H54 (cell line): ENCODE data around the gene EFHD2.
"Not testable (repeated sequence)": the region's sequence is repeated elsewhere in the genome, so short reads cannot be mapped to it uniquely, and the experiment has no call there.

Source experiments
- DNase-seq: peaks from one replicate; pipeline ENCODE4 v3.0.0; 2011; ENCODE audit warnings: low spot score, mixed read lengths; ENCODE audit not compliant: insufficient read length
- FAIRE-seq: peaks from 3 replicates; lab custom pipeline; 2011; peaks lifted over from hg19 to GRCh38; lab: Jason Lieb, UNC
- POLR2A ChIP-seq: IDR thresholded peaks from 2 replicates; pipeline ENCODE4 v1.6.1; 2011; ENCODE audit warnings: low read depth, mild to moderate bottlenecking, low read length

EFHD2 gene

GRCh38 chr1:15453734-15454133 is 44.0 kb downstream of the EFHD2 start:
- FAIRE-seq (no peak), DNase-seq (no peak)
- TF ChIP-seq POLR2A: no peak

DNA sequence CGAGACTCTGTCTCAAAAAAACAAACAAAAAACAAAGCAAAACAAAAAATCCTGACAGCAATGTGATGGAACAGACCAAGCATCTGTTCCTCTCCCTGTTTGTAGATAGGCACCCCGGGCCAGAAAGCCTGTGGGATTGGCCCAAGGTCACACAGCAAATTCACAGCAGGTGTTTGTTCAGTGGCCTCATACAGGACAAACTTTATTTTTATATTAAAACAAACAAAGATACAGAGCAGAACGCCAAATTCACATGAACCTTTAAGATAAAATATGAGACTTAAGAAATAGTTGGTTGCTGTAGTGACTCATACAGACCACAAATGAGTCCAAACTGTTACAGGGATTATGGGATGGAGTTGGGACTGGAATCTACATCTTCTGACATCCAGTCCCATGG is 44.6 kb downstream of the EFHD2 start:
- FAIRE-seq: peak; percentile 27
- no peak for DNase-seq
- TF ChIP-seq POLR2A: no peak

DNA sequence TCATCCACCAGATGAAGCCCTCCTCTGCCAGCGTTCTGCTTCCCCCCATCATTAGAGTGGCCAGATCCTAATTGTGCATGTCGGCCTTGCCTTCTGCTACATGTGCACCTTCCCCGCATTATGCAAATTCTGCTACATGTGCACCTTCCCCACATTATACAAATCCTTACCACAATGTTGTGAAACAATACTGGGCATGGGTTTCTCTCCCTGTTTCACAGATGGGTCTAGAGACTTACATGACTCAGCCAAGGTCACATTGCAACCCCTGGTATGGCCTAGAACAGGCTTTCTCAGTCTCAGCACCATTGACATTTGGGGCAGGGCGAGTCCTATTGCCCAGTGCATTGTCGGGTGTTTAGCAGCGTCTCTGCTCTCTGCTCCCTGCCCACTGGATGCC is 45.8 kb downstream of the EFHD2 start:
- no peak for DNase-seq
- no peak for FAIRE-seq
- no peak for TF ChIP-seq POLR2A

GRCh38 chr1:15456313-15456954 is 46.7 kb downstream of the EFHD2 start, which contains the start of gene CELA2A:
Gene CELA2A (plus strand): TSS chr1:15456732. CDS start chr1:15456754, 22 bp downstream.
- FAIRE-seq (no peak), DNase-seq (no peak)

GRCh38 chr1:15457585-15457984 is 47.9 kb downstream of the EFHD2 start:
- no peak for TF ChIP-seq POLR2A
- FAIRE-seq (no peak), DNase-seq (no peak)

More at GRCh38 chr1:15456313-15456954, 46.7 kb downstream of the EFHD2 start, which contains the start of gene CELA2A:
- TF ChIP-seq POLR2A: no peak

DNA sequence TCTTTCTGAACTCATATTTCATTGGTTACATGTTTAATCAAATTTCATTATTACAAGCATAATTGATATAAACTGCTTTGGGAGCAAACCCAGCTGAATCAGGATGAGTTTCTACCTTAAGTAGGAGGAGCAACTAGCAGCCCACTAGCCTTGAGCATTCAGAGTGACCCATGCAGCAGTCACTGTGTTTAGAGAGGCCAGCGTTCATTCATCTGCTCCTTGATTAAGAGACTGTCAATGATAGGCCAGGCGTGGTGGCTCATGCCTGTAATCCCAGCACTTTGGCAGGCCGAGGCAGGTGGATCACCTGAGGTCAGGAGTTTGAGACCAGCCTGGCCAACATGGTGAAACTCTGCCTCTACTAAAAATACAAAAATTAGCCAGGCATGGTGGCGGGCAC is 48.7 kb downstream of the EFHD2 start:
- not testable (repeated sequence) for FAIRE-seq, DNase-seq

DNA sequence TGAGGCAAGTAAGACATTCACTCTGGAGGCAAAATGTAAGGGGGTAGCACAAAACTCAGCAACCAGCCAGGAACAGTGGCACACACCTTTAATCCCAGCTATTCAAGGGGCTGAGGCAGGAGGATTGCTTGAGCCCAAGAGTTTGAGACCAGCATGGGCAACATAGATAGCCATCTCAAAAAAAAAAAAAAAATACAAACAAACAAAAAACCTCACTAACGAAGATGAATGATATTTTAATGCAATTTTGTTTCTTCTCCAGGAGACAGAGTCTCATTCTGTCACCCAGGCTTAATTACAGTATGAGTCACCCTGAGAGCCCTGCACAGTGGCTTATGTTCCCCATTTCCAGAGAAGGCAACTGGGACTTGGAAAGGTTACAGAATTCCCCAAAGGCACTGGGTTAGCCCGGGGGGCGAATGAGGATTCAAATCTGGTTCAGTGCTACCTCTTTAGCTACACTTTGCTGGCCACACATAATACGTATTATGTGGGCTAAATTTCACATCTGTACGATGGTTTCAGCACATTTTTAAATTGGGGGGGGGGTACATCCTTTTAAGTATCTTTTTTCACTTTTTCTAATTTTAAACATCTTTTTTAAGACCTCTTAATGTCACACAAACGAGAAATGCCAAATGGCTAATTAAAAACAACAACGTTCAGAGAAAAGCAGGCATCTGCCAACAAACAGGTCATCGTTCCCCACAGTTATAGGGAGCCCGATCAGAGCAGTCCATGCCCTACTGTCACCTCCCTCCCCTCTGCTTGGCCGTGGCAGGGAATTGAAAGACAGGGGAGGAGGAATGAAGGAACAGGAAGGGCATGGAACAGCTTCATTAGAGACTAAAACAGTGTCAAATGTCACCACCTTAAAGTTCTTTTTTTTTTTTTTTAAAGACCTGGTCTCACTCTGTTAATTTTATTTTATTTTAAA is 50.4 kb downstream of the EFHD2 start:
- no peak for DNase-seq
- TF ChIP-seq POLR2A: no peak
- no peak for FAIRE-seq

DNA sequence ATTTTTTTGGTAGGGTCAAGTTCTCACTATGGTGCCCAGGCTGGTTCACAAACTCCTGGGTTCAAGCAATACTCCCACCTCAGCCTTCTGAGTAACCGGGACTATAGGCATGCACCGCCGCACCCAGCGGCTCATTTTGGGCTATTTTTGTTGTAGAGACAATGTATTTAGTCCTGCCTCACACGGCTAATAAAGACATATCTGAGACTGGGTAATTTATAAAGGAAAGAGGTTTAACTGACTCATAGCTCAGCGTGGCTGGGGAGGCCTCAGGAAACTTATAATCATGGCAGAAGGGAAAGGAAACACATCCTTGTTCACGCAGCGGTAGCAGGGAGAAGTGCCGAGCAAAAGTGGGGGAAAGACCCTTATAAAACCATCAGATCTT is 51.0 kb downstream of the EFHD2 start:
- FAIRE-seq (no peak), DNase-seq (no peak)
- no peak for TF ChIP-seq POLR2A

- not testable (repeated sequence) for DNase-seq, FAIRE-seq
Observed at GRCh38 chr1:15463064-15463800, 53.5 kb downstream of the EFHD2 start.

GRCh38 chr1:15463926-15464322 is 54.2 kb downstream of the EFHD2 start:
- FAIRE-seq, DNase-seq: not testable (repeated sequence)

GRCh38 chr1:15465674-15466073 is 56.0 kb downstream of the EFHD2 start:
- no peak for TF ChIP-seq POLR2A
- DNase-seq (no peak), FAIRE-seq (no peak)

DNA sequence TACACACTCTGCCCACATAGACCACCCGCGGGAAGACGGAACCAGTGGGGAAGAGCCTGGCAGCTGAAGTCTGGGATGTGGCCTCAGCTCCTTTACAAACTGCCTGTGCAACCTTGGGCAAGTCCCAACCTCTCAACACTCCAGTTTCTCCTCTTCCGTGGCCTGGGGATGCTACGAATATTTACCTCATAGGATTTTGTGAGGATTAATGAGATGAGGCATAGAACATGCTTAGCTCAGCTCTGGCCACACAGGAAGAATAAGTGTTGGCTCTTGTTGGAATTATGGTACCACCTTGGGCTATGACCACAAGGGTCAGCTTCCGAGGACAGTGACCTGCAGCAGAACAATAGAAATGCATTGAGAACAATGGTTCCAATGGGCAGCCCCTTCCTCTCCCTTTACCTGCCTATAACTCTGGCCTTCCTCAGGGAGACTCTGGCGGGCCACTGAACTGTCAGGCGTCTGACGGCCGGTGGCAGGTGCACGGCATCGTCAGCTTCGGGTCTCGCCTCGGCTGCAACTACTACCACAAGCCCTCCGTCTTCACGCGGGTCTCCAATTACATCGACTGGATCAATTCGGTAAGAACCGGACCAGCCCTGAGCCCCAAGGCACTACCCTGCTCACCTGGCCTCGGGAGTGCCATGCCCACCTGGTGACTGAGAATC is 57.4 kb downstream of the EFHD2 start:
- DNase-seq, FAIRE-seq: not testable (repeated sequence)

GRCh38 chr1:15468145-15468544 is 58.5 kb downstream of the EFHD2 start:
- FAIRE-seq (no peak), DNase-seq (no peak)
- TF ChIP-seq POLR2A: no peak

- no peak for TF ChIP-seq POLR2A
- no peak for FAIRE-seq
- DNase-seq: no peak
Observed at GRCh38 chr1:15469361-15469760, 59.7 kb downstream of the EFHD2 start.

DNA sequence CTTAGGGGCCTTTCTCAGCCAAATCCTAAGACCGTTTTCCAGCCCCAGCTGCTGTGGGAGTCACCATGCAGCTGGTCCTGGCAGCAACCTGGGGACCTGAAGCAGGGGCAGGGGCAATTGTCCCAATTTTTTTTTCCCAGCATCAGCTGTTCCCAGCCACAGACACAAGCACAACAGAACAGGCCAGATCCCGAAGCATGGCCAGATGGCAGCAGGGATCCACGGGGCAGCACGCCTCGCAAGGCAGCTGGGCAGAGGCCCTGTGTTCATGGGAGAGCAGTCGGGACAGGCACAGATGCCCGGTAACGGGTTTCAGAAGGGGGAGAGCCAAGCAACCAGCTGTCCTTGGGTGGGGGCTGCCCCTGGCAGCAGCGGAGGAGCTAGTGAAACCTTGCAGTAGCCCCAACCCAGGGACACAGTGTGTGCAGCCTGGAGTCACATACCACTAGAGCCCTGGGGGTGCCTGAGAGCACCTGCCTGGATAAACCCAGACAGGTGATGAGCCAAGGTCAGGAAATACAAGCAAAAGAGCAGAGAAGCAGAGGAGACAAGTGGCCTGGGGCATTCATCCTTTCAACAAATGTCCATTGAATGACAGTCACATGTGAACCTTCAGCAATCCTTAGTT is 60.2 kb downstream of the EFHD2 start:
- not testable (repeated sequence) for DNase-seq, FAIRE-seq

GRCh38 chr1:15471067-15471466 is 61.4 kb downstream of the EFHD2 start:
- DNase-seq, FAIRE-seq: not testable (repeated sequence)

DNA sequence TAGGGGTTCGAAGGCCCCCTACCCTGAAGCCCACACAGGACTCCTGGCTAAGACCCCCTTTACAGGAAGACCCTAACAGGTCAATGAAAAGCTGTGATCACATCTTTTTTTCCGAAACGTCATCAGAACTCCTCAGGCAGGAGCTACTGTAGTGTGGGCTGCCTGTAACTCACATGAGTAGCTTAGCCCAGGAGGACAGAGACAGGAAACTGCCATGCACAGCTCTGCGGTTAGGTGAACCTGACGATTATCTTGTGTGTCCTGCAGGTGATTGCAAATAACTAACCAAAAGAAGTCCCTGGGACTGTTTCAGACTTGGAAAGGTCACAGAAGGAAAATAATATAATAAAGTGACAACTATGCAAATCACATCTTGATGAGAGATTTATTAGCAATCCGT is 62.0 kb downstream of the EFHD2 start:
- not testable (repeated sequence) for DNase-seq, FAIRE-seq
